ENCODE measurements around the gene HRAS.
A peak's percentile ranks its signal among the peaks of the same experiment; 100 is the strongest.

Gene HRAS

DNA sequence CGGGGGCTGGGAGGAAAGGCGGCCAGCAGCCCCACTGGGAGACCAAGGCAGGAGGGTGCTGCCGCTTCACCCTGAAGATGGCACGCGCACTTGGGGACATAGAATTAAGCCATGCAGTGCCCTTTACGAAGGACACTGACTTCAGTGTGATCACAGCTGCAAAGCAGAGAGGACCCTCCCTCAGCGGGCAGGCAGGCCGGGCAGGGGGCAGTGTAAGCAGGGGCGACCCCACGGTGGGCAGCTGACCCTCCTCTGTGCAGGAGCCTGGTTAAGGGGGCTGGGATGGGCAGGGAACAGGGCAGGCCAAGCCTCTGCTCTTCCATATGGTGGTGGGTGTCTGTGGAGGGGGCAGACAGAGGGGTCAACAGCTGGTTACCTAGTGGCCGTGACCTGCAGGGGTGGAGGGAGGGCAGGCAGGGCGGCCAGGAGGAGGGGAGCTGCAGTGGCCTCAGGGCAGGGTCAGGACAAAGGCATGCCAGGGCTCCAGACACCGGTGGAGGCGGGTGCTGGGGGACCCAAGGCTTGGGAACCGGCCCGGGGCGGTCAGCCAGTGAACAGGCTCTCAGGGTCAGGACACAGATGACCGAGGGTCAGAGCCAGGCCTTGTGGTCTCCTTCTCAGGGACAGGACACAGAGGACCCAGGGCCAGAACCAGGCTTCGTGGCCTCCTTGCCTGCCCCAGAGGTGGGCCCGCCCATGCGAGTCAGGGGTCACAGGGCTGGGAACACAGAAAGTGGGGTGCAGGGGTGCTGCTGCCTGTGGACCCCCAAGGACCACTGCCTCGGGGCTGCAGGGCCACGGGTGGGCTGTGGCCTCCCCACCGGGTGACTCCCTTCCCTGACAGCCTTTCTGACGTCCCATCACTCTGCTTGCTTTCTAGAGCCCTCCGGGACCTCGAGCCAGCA lies 18.0 kb upstream of the HRAS start:
- no peak for DNase-seq

DNA sequence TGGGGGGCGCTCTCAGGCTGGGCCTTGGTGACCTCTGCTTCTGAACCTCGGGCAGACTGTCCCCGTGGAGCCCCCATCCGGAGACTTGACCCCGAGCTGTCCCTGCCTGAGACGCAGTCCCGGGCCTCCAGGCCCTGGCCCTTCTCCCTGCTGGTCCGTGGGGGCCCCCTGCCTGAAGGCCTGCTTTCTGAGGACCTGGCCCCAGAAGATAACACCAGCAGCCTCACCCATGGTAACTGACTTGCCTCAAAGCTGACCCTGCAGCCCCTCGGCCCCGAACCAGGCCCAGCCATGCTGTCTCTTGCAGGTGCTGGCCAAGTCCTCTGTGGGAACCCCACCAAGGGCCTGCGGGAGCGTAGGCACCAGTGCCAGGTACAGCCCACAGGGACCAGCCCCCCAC lies 16.2 kb upstream of the HRAS start:
- DNase-seq = no peak

DNA sequence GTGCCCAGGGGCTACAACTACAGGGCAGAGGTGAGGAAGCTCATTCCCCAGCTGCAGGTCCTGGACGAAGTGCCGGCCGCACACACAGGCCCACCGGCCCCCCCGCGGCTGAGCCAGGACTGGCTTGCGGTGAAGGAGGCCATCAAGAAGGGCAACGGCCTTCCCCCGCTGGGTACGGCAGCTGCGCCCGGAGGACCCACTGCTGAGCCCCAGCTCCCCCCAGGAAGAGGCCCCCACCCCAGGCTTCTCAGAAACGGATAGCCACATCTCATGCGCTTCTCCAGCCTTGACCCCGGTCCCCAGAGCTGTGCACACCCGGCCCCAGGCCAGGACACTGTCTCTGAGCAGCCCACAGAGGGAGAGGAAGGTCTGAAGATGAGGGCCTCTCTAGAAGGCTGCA lies 15.8 kb upstream of the HRAS start:
- DNase-seq = no peak

DNA sequence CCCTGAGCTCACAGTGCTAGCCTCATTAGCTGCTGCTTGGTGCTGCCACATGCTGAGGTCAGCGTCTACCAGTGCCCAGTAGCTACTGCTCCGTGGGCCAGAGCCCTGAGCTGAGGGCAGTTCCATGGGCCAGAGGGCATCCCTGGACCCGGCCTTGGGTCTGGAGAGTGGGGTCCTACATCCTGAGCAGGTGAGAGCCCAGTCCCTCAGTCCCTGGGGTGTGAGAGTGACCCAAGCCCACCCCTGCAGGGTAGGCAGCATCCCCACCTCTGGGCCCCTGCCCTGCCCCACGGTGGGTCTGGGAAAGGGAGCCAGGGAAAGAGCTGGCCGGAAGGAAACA lies 15.3 kb upstream of the HRAS start:
- DNase-seq = no peak

DNA sequence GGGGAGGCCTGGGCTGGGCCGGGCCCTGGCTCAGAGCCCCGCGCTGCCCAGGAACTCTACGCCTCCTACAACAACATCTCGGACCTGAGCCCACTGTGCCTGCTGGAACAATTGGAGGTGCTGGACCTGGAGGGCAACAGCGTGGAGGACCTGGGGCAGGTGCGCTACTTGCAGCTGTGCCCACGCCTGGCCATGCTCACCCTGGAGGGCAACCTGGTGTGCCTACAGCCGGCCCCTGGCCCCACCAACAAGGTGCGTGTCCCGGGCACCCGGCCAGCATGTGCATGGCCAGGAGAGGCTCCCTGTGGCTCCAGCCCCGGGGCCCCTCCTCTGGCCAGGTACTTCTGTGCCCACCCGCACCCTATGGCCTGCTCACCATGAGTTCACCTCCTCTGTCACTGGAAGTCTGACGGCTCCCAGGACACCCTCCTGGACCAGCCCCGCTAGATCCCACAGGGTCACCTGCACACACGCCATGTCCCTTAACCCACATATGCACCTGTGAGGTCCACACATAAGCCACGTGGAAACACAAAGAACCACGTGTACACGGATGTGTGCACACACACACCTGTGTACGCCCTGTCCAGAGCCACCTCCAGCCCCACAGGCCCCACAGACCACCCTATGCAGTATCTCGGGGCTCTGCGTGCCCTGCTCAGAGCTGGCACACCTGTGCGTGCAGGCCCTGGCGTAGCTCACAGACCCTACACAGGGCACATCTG lies 14.8 kb upstream of the HRAS start:
- DNase-seq = no peak

DNA sequence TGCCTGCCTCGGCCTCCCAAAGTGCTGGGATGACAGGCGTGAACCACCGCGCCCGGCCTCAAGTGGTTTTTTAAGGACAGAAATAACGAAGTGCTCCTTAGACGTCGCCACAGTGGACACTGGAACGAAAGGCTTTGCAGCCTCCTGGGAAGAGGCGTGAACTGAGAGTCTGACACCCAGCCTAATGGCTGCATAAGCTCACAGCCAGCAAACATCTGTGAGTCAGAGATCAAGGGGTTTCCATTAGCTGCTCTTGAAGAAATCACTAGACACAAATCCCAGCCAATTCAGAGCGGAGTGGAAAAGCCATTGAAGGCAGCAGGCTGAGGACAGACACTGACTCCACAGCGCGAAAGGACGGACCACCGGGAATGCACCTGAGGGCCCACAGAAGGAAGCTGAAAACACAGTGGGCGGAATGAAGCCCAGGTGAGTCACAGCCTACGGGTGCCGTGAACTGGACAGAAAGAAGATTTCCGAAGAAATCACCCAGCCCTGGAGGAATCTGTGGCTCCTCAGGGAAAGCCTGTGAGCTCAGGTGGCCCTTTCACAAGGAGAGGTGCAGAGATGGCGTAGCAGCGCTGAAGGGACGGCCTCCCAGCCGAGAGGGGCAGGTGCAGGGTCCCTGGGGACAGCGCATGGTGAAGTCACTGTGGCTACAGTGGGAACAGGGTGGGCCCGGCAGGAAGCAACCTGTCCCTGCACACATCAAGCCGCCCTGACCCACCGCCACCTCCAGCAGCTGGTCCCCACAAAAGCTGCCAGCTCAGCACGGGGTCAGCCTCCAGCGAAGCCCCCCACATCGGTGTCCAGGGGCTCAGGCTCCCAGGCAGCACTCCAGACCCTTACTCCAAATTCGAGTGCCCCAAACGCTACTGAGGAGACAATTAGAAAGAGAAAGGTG lies 13.6 kb upstream of the HRAS start:
- DNase-seq = no peak

DNA sequence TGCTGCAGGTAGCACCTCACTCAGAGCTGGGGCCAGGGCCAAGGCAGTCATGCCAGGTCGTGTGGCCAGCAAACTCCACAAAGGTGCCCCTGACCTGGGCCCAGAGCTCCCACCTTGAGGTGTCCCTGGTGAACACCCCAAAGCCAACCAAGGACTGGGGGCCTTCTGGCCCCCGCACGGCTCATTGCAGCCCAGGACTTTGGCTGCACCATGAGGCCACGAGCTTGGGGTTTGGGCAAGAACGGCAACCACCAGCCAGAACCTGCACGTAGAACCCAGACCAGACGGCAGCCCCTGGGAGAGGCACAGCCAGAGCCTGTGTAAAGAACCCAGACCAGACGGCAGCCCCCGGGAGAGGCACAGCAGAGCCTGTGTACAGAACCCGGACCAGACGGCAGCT lies 9.8 kb upstream of the HRAS start:
- DNase-seq = no peak

DNA sequence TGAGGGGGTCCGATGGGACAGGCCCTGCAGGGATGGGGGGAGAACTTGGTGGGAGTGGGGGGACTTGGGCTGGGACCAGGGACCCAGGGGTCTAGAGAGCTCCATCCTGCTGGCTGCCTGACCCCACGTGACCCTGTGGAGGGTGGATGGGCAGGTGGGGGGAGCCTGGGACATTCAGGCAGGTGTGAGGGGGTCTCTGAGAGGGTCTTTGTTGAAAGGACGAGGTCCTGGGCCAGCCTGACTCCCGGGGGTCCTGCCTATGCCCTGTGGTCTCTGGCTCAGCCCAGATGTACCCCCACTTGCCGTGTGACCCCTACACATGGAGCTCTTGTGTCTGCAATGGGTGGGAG lies 9.4 kb upstream of the HRAS start:
- no peak for DNase-seq

DNA sequence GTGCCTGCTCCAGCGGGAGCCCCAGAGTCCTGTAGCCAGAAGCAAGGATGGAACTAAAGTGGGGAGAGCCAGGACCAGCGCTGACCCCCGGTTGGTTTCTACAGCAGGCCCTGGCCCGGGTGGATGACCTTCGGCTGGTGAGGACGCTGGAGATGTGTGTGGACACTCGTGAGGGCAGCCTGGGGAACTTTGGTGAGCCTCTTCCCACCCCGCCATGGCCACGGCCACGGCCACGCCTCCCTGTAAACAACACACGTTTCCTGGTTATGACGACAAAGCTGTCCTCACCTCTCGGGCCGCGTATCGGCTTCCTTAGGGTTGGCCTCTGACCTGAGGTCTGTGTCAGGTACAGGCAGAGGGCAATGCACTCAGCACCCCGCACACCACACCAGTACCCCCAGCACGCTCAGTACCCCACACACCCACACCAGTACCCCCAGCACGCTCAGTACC lies 6.1 kb upstream of the HRAS start:
- DNase-seq = no peak

DNA sequence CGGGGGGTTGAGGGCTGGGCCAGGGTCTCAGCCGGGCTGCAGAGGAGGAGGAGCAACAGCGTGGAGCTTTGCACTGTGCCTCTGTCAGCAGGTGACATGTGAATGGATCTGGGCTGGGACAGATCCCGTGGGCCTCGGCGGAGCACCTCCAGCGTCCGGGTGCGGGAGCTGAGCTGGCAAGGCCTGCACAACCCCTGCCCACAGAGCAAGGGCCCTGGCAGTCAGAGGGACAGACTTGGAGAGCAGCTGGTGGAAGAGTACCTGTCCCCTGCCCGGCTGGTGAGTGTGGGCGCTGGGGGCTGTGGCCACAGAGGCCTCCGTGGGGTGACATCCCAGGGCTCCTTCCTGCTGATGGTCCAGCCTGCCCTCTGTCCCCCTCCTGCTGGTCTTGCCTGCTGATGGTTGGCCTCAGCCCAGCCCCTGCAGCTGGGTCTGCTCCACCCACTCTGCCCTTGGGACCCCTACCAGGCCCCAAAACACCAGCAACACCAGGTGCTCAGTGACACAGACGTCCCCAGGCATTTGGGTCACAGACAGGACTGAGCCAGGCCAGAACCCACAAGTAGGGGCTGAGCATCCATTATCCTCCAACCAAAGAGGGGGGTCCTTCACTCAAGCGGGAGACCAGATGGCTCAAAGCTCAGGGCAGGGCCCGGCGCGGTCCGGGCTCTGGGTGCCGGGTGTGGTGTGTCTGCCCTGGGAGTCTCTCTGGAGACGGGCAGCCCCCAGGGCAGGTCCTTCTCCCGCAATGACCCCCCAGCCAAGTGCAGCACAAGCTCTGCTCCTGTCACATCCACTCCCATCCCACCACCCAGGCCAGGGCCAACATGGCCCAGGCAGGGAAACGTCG lies 5.4 kb upstream of the HRAS start:
- DNase-seq = no peak

DNA sequence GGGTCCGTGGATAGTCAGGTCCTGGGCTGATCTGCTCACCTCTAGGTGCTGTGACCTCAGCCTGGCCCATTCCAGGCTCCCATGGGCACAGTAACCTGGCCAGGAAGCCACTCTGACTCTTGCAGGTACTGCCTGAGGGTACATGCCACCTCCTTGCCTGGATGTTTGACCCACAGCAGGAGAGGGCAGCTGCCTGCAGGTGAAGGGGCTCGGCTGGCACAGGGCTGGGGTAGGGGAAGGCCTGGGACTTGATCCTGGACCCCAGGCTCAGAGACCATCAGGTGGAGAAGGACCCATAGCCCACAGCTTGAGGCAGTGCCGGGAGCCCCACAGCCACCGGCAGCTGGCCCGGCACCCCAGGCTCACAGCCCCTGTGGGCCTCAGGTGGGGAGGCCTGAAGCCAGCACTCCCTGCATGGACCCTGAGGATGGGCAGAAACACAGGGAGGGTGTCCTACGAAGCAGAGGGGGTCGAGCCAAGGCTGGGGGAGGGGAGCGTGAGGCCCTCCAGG lies 4.7 kb upstream of the HRAS start:
- DNase-seq = no peak

DNA sequence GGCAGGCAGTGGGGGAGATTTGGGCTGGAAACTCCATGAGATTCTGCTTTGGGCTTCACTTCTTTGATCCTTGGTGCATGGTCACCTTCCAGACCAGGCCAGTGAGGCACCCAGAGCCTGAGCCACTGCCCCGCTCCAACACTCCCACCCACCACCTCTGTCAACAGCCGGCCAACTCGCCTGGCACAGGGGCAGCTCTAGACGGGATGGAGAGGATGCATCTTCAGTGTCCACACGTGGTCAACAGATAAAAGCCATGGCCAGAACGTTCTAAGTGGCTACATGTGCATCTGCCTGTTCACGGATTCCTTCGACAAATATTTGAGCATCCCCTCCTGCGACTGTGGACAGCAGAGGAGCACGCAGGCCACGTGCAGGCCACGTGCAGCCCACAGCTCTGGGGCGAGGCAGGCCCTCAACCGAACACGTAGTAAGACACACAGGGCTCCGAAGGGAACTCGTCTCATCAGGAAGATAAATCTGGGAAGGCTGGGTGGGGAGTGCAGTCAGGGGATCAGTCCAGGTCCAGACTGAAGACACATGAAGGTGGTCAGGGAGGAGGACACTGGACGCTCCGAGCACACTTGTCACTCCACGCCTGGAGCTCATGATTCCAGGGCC lies 3.2 kb upstream of the HRAS start:
- DNase-seq = no peak

DNA sequence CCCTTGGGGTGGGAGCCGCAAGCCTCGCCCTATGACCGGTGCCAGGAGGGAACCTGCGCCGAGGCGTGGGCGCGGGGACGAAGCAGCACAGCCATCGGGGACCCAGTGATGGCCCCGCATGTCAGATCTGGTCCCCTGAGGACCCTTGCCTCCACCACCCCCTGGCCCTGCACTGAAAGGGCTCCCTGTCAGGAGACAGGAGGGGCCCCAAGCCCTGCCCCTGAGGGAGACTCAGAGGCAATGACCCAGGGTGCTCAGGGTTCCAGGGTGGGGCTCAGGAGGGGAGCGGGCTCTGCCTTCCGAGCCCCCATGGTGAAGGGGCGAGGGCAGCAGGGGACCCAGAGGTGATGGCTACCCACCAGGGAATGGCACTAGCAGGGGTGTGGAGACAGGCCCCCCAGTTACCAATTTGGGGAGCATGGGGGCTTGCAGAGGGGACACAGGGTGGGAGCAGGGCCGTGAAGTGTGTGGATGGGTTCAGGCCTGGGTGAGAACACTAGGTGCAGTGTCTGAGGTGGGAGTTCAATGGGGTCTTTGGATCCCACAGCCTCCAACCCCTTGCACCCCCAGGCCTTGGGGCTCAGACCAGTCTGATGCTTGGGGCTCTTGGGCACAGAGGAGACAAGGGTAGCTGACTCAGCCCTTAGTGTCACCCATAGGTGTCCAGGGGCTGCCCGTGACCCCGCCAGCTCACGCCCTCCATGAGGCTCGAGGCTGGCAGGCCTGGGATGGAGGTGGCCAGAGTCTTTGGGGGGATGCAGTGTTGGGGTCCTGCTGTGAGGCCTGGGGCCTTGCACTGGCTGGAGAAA lies 2.5 kb upstream of the HRAS start:
- no peak for DNase-seq

DNA sequence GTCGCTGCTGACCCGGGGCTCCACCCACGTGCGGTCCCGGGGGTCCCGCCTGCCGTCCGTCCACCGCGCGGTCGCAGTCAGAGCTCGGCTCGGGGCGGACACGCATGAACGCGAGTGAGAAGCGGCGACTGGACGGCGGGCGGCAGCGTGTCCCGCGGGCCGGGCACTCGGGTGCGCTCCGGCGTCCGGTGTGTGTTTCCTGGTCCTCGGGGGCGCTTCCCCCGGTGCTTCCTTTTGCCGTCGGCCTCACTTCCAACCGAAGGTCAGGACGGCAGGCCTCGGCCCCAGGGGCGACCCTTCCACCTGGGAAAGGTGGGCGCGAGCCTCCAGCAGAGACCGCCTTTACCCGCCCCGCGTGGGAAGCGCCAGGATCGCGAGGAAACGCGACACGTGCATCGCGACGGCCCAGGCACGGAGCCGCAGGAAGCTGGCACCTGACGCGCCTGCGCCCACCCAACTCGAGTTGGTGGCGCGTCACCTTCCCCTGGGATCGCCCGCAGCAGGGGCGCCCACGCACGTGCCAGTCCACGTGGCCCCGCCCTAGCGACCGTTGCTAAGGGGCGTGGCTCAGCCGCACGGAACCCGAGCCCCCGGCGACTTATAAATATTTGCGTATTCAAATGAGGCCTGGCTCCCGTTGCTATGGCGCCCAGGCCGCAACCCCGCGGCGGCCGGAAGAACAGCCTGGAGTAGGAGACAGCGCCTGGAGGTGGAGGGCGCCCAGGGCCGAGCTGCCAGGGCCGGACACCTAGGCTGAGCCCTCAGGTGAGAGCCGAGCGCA lies 1.7 kb upstream of the HRAS start, which contains the start of gene LRRC56:
LRRC56 (plus strand) TSS at position 687 of the 781 bp plus-strand sequence. CDS start 3,158 bp downstream, outside the sequence.
- DNase-seq = peak; percentile 92

DNA sequence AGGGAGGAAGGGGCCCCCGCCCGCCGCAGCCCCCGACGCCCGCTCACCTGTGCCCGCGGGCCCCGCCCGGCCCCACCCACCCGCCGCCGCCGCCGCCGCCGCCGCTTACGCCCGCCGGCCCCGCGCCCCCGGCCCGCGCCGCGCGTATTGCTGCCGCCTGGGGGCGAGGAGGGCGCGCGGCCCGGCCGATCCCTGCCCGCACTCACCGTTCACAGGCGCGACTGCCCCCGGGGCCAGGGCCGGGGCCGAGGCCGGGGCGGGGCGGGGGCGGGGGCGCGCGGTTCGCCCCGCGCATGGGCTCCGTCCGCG lies 212 bp downstream of the HRAS start:
- DNase-seq = no peak

DNA sequence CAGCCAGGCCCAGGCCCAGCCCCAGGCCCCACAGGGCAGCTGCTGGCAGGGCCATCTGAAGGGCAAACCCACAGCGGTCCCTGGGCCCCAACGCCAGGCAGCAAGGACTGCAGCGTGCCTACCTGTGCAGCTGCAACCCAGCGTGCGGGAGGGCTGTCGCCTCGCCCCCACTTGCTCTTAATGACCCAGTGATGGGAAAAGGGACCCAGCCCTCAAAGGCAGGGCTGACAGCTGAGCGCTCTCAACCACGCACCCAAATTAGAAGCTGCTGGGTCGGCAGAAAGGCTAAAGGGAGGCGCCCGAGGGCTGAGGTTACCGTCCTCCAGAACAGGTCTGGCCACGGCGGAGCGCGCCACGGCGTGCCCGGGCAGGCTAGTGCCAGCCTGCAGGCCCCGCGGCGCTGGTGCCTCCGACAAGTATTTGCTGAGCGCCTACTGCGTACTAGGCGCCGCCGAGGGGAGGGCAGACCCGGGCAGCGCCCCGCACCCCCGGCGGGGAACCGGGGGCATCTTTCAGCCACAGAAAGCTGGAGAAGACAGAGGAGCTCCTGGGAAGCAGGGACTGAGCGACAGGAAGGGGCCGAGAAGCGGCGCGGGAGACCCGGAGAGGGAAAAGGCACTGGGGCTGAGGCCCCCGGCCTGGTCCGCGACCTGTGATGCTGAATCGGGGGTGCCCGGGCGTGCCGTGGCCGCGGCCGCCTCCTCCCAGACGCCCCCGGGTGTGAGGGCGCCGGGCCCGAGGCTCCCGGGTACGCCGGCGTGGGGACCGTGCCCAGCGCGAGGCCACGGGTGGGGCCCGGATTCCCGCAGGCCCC lies 773 bp downstream of the HRAS start:
- peak; percentile 54 for DNase-seq

DNA sequence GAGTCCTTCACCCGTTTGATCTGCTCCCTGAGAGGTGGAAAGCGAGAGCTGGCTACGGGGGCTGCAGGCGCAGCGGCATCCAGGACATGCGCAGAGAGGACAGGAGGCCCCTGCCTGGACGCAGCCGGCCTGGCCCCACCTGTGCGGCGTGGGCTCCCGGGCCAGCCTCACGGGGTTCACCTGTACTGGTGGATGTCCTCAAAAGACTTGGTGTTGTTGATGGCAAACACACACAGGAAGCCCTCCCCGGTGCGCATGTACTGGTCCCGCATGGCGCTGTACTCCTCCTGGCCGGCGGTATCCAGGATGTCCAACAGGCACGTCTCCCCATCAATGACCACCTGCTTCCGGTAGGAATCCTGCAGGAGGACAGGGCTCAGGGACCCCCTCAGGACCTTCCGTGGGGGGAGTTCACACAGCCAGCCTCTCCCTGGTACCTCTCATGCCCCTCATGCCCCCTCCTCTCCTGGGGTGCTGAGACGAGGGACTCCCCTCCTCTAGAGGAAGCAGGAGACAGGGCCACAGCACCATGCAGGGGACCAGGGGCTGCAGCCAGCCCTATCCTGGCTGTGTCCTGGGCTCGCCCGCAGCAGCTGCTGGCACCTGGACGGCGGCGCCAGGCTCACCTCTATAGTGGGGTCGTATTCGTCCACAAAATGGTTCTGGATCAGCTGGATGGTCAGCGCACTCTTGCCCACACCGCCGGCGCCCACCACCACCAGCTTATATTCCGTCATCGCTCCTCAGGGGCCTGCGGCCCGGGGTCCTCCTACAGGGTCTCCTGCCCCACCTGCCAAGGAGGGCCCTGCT lies 1.6 kb downstream of the HRAS start:
- no peak for DNase-seq

DNA sequence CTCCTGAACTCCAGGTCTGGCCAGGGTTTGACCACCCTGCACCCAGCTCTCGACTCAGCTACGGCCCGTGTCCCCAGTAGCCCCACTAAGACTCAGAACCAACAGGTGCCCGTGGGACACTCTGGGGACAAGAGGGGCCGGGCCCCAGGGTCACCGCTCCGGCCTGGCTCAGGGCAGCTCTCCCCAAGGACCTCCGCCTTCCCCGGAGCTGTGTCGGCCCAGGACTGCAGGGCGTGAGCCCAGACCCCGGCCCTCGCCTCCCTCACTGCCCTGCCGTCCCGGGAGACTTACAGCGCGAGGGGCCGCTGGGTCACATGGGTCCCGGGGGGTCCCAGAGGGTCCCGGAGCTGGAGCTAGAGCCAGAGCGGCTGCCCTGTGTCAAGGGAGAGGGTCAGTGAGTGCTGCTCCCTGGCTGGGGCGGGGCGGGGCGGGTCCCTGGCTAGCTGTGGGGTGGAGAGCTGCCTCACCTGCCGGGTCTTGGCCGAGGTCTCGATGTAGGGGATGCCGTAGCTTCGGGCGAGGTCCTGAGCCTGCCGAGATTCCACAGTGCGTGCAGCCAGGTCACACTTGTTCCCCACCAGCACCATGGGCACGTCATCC lies 2.3 kb downstream of the HRAS start:
- DNase-seq = no peak
